H9 (cell line): ENCODE measurements around the gene TMPRSS7. TPM values are rescaled to one million over a fixed set of nuclear protein-coding genes. Genes with fewer than 3 reads are reported as not detected.

Experiments used
- DNase-seq: peaks from one replicate; pipeline ENCODE4 v3.0.0-alpha.2; 2017
- H2AFZ ChIP-seq: one replicate; pipeline ENCODE4 v1.6.1; 2013; ENCODE audit warnings: mild to moderate bottlenecking, low read length, control low read depth, moderate library complexity
- H2AK5ac ChIP-seq: 2 replicates; pipeline ENCODE4 v1.6.1; 2013; ENCODE audit warnings: low read length, control low read depth, mixed read lengths; ENCODE audit not compliant: insufficient read length
- H2BK120ac ChIP-seq: one replicate; pipeline ENCODE4 v1.6.1; 2013; ENCODE audit warnings: low read depth, mild to moderate bottlenecking, low read length, control low read depth, inconsistent platforms; ENCODE audit not compliant: poor library complexity, severe bottlenecking
- H2BK12ac ChIP-seq: 2 replicates; pipeline ENCODE4 v1.6.1; 2013; ENCODE audit warnings: low read length, control low read depth, mixed read lengths, low read depth; ENCODE audit not compliant: insufficient read length
- H2BK15ac ChIP-seq: 2 replicates; pipeline ENCODE4 v1.6.1; 2013; ENCODE audit warnings: low read depth, low read length, control low read depth
- H2BK20ac ChIP-seq: one replicate; pipeline ENCODE4 v1.6.1; 2013; ENCODE audit warnings: low read depth, mild to moderate bottlenecking, low read length, control low read depth, inconsistent platforms; ENCODE audit not compliant: poor library complexity, severe bottlenecking
- H2BK5ac ChIP-seq: 2 replicates; pipeline ENCODE4 v1.6.1; 2013; ENCODE audit warnings: low read length, control low read depth, mixed read lengths; ENCODE audit not compliant: insufficient read length
- H3K14ac ChIP-seq: 2 replicates; pipeline ENCODE4 v1.6.1; 2013; ENCODE audit warnings: low read length, control low read depth; ENCODE audit not compliant: insufficient read depth
- H3K18ac ChIP-seq: 2 replicates; pipeline ENCODE4 v1.6.1; 2013; ENCODE audit warnings: low read depth, mild to moderate bottlenecking, mixed read lengths, low read length, control low read depth; ENCODE audit not compliant: insufficient read length
- H3K23ac ChIP-seq: 2 replicates; pipeline ENCODE4 v1.6.1; 2013; ENCODE audit warnings: low read length, control low read depth, mixed read lengths, low read depth; ENCODE audit not compliant: insufficient read length
- H3K23me2 ChIP-seq: 2 replicates; pipeline ENCODE4 v1.6.1; 2013; ENCODE audit warnings: low read depth, mild to moderate bottlenecking, mixed read lengths, low read length, control low read depth; ENCODE audit not compliant: insufficient read length, poor library complexity, severe bottlenecking
- H3K27ac ChIP-seq: 2 replicates; pipeline ENCODE4 v1.5.1; 2013; ENCODE audit warnings: low read length, control low read depth, mixed read lengths, low read depth; ENCODE audit not compliant: insufficient read length
- H3K27me3 ChIP-seq: 2 replicates; pipeline ENCODE4 v1.6.1; 2013; ENCODE audit warnings: low read length, control low read depth, inconsistent platforms; ENCODE audit not compliant: insufficient read depth
- H3K4ac ChIP-seq: 2 replicates; pipeline ENCODE4 v1.6.1; 2013; ENCODE audit warnings: low read depth, mild to moderate bottlenecking, control low read depth, inconsistent platforms, low read length, moderate library complexity
- H3K4me1 ChIP-seq: 2 replicates; pipeline ENCODE4 v1.6.1; 2013; ENCODE audit warnings: low read length, control low read depth, inconsistent platforms; ENCODE audit not compliant: insufficient read depth
- H3K4me2 ChIP-seq: 2 replicates; pipeline ENCODE4 v1.6.1; 2013; ENCODE audit warnings: low read length, control low read depth, mixed read lengths; ENCODE audit not compliant: insufficient read length, insufficient read depth
- H3K56ac ChIP-seq: 2 replicates; pipeline ENCODE4 v1.6.1; 2013; ENCODE audit warnings: low read depth, mild to moderate bottlenecking, mixed read lengths, low read length, control low read depth; ENCODE audit not compliant: insufficient read length
- H3K79me1 ChIP-seq: 2 replicates; pipeline ENCODE4 v1.6.1; 2013; ENCODE audit warnings: low read depth, mild to moderate bottlenecking, moderate library complexity, low read length, control low read depth, inconsistent platforms; ENCODE audit not compliant: insufficient read depth, poor library complexity, severe bottlenecking
- H3K79me2 ChIP-seq: 2 replicates; pipeline ENCODE4 v1.6.1; 2013; ENCODE audit warnings: low read length, control low read depth, inconsistent platforms; ENCODE audit not compliant: insufficient read depth
- H3K9ac ChIP-seq: 2 replicates; pipeline ENCODE4 v1.6.1; 2013; ENCODE audit warnings: low read length, control low read depth, mixed read lengths; ENCODE audit not compliant: insufficient read length; ENCODE audit errors: extremely low read depth
- H3K9me3 ChIP-seq: one replicate; pipeline ENCODE4 v1.6.1; 2013; ENCODE audit warnings: low read depth, low read length, inconsistent platforms; ENCODE audit not compliant: control insufficient read depth
- H3T11ph ChIP-seq: one replicate; pipeline ENCODE4 v1.6.1; 2013; ENCODE audit warnings: mild to moderate bottlenecking, low read length, control low read depth, inconsistent platforms
- H4K20me1 ChIP-seq: one replicate; pipeline ENCODE4 v1.6.1; 2013; ENCODE audit not compliant: control insufficient read depth, insufficient read length, insufficient read depth
- H4K5ac ChIP-seq: 2 replicates; pipeline ENCODE4 v1.6.1; 2013; ENCODE audit warnings: low read depth, mild to moderate bottlenecking, mixed read lengths, low read length, control low read depth; ENCODE audit not compliant: insufficient read length
- H4K8ac ChIP-seq: replicated peaks from 2 replicates; pipeline ENCODE4 v1.6.1; 2013; ENCODE audit warnings: low read length, control low read depth, mixed read lengths, low read depth; ENCODE audit not compliant: insufficient read length
- H4K91ac ChIP-seq: 2 replicates; pipeline ENCODE4 v1.6.1; 2013; ENCODE audit warnings: low read depth, mild to moderate bottlenecking, moderate library complexity, mixed read lengths, low read length, control low read depth; ENCODE audit not compliant: insufficient read length
- H3K27ac Mint-ChIP-seq, 3 experiments: 2 replicates in 2 of 3; 3 replicates in 1 of 3; pipeline ENCODE4 v1.8.0; 2020 to 2021; ENCODE audit warnings: mixed read lengths in 3 of 3, mild to moderate bottlenecking in 1 of 3, moderate library complexity in 1 of 3
- H3K27me3 Mint-ChIP-seq: 2 replicates; pipeline ENCODE4 v1.8.0; 2021; ENCODE audit warnings: low read depth, mild to moderate bottlenecking, moderate library complexity, mixed read lengths
- H3K36me3 Mint-ChIP-seq, 3 experiments: 2 replicates in 2 of 3; 3 replicates in 1 of 3; pipeline ENCODE4 v1.8.0; 2020 to 2021; ENCODE audit warnings: low read depth in 3 of 3, mixed read lengths in 3 of 3; ENCODE audit not compliant: insufficient read depth in 1 of 3
- H3K4me1 Mint-ChIP-seq, 2 experiments: 2 replicates each; pipeline ENCODE4 v1.8.0; 2020; ENCODE audit warnings: mixed read lengths in 2 of 2
- H3K4me3 Mint-ChIP-seq, 2 experiments: 2 replicates in 1 of 2; 3 replicates in 1 of 2; pipeline ENCODE4 v1.8.0; 2020 to 2021; ENCODE audit warnings: mild to moderate bottlenecking in 2 of 2, mixed read lengths in 2 of 2, moderate library complexity in 1 of 2
- H3K9me3 Mint-ChIP-seq, 2 experiments: 2 replicates in 1 of 2; 3 replicates in 1 of 2; pipeline ENCODE4 v1.8.0; 2020; ENCODE audit warnings: mild to moderate bottlenecking in 2 of 2, mixed read lengths in 2 of 2, moderate library complexity in 1 of 2
- WGBS: extraction: QIAGEN DNeasy Blood & Tissue Kit; methylation state at CpG from one replicate; pipeline ENCODE4 v1.1.7; 2013; ENCODE audit warnings: missing lambda C conversion rate, low lambda C conversion rate, mixed read lengths; ENCODE audit not compliant: insufficient read length; ENCODE audit errors: extremely low coverage; 5-methylcytosine and 5-hydroxymethylcytosine counted together
- total RNA-seq: library from RNA; stranded (reverse); gene quantifications from 2 replicates; pipeline ENCODE4 v1.2.1, GENCODE V29; 2021
- TF ChIP-seq, protein P1 (sequence below): fragments of 200-600 bp; sonication (generic); conservative IDR thresholded peaks from 3 replicates; pipeline ENCODE4 v1.8.0; 2021; ENCODE audit warnings: antibody characterized with exemption, mild to moderate bottlenecking

The TMPRSS7 gene
- total RNA-seq, 1 experiment from 2014 or later: not detected

DNA sequence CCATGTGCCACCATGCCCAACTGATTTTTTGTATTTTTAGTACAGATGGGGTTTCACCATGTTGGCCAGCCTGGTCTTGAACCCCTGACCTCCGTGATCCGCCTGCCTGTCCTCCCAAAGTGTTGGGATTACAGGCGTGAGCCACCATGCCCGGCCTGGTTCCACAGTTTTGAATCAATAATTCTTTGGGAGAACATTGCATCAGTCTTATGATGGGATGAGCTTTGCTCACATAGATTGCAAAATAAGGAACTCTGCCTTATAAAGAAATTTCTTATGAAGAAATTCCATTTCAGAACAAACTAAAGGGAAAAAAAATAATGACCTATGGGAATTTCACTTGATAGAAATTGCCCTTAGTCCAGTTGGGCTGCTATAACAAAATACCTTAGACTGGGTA is 15.8 kb upstream of the TMPRSS7 start:
- Histone ChIP-seq H2AK5ac (no peak overlapping the region), H2BK120ac (no peak overlapping the region), H3K23me2 (no peaks in the 10 kb centered on the region), H2BK15ac (no peak overlapping the region), H3K4me2 (no peak overlapping the region), H3K9me3 (no peaks in the 10 kb centered on the region), H2BK12ac (no peak overlapping the region), H3K79me1 (no peaks in the 10 kb centered on the region), H3K56ac (no peak overlapping the region), H3K23ac (no peak overlapping the region), H3K9ac (no peak overlapping the region), H3K27me3 (no peaks in the 10 kb centered on the region), H3K4me1 (no peaks in the 10 kb centered on the region), H3K4ac (no peak overlapping the region), H4K5ac (no peak overlapping the region), H3T11ph (no peak overlapping the region), H2BK5ac (no peak overlapping the region), H4K20me1 (no peaks in the 10 kb centered on the region), H4K91ac (no peak overlapping the region), H3K18ac (no peak overlapping the region), H2BK20ac (no peak overlapping the region), H3K14ac (no peak overlapping the region), H2AFZ (no peak overlapping the region), H3K27ac (no peak overlapping the region), H3K79me2 (no peaks in the 10 kb centered on the region), H4K8ac (no peak overlapping the region)
- H3K27ac Mint-ChIP-seq: no peak overlapping the region
- no CpG with 5 or more reads among the region's 4 CpGs for WGBS
- no peaks in the 10 kb centered on the region for H3K4me1 Mint-ChIP-seq
- H3K9me3 Mint-ChIP-seq: peaks cover 0 to 7% of the 10 kb centered on the region in 2 experiments; a peak in 1 of 5 replicates
- TF ChIP-seq, protein P1, sequence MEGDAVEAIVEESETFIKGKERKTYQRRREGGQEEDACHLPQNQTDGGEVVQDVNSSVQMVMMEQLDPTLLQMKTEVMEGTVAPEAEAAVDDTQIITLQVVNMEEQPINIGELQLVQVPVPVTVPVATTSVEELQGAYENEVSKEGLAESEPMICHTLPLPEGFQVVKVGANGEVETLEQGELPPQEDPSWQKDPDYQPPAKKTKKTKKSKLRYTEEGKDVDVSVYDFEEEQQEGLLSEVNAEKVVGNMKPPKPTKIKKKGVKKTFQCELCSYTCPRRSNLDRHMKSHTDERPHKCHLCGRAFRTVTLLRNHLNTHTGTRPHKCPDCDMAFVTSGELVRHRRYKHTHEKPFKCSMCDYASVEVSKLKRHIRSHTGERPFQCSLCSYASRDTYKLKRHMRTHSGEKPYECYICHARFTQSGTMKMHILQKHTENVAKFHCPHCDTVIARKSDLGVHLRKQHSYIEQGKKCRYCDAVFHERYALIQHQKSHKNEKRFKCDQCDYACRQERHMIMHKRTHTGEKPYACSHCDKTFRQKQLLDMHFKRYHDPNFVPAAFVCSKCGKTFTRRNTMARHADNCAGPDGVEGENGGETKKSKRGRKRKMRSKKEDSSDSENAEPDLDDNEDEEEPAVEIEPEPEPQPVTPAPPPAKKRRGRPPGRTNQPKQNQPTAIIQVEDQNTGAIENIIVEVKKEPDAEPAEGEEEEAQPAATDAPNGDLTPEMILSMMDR: no peak
- H3K4me3 Mint-ChIP-seq: no peak overlapping the region
- no peaks in the 10 kb centered on the region for H3K27me3 Mint-ChIP-seq
- no peak for DNase-seq
- peaks cover 0 to 4% (median 0%) of the 10 kb centered on the region in 3 experiments; a peak in 1 of 7 replicates for H3K36me3 Mint-ChIP-seq
